GM23338 (cell line): ENCODE measurements around the gene OR4N2. TPM values are rescaled to one million over a fixed set of nuclear protein-coding genes. Genes with fewer than 3 reads are reported as not detected.
"Not testable (repeated sequence)": the region's sequence is repeated elsewhere in the genome, so short reads cannot be mapped to it uniquely, and the experiment has no call there.

ENCODE experiments used
- ATAC-seq: fragments of 200-7000 bp; cut with Tn5 transposase; 3 replicates; pipeline ENCODE4 v1.9.1; 2020
- DNase-seq: peaks from one replicate; pipeline ENCODE4 v3.0.0-alpha.2; 2015; ENCODE audit warnings: low spot score
- H2AFZ ChIP-seq: fragments of 200-600 bp; sonication (generic); 2 replicates; pipeline ENCODE4 v1.8.0; 2016; ENCODE audit warnings: antibody characterized with exemption, mild to moderate bottlenecking, moderate library complexity
- H3F3A ChIP-seq: fragments of 200-600 bp; sonication (generic); replicated peaks from 2 replicates; pipeline ENCODE4 v1.8.0; 2017; ENCODE audit warnings: antibody characterized with exemption, mixed run types, low read depth
- H3K27ac ChIP-seq: fragments of 200-600 bp; sonication (generic); 2 replicates; pipeline ENCODE4 v1.6.1; 2016; ENCODE audit warnings: low read depth
- H3K27me3 ChIP-seq: fragments of 200-600 bp; sonication (generic); 2 replicates; pipeline ENCODE4 v1.8.0; 2016; ENCODE audit warnings: mild to moderate bottlenecking, mixed run types, moderate library complexity; ENCODE audit not compliant: insufficient read depth
- H3K36me3 ChIP-seq: fragments of 200-600 bp; sonication (generic); 2 replicates; pipeline ENCODE4 v1.8.0; 2016; ENCODE audit warnings: mild to moderate bottlenecking; ENCODE audit not compliant: insufficient read depth
- H3K4me1 ChIP-seq: fragments of 200-600 bp; sonication (generic); 2 replicates; pipeline ENCODE4 v1.8.0; 2016; ENCODE audit warnings: mild to moderate bottlenecking, moderate library complexity; ENCODE audit not compliant: insufficient read depth
- H3K4me2 ChIP-seq: fragments of 200-600 bp; sonication (generic); 2 replicates; pipeline ENCODE4 v1.7.1; 2017; ENCODE audit warnings: mixed run types
- H3K4me3 ChIP-seq: fragments of 200-600 bp; sonication (generic); 2 replicates; pipeline ENCODE4 v1.6.1; 2016; ENCODE audit warnings: mixed run types
- H3K79me2 ChIP-seq: fragments of 200-600 bp; sonication (generic); replicated peaks from 2 replicates; pipeline ENCODE4 v1.8.0; 2017; ENCODE audit warnings: mild to moderate bottlenecking; ENCODE audit not compliant: insufficient read depth
- H3K9me2 ChIP-seq: fragments of 200-600 bp; sonication (generic); 2 replicates; pipeline ENCODE4 v1.8.0; 2017; ENCODE audit not compliant: insufficient read depth
- H4K20me1 ChIP-seq: fragments of 200-600 bp; sonication (generic); replicated peaks from 2 replicates; pipeline ENCODE4 v1.8.0; 2017; ENCODE audit warnings: mild to moderate bottlenecking; ENCODE audit not compliant: insufficient read depth
- H3K27ac Mint-ChIP-seq: 2 replicates; pipeline ENCODE4 v1.8.0; 2020; ENCODE audit warnings: inconsistent platforms, mild to moderate bottlenecking, moderate library complexity, mixed read lengths
- H3K27me3 Mint-ChIP-seq: 3 replicates; pipeline ENCODE4 v1.8.0; 2022; ENCODE audit warnings: low read depth, mild to moderate bottlenecking, moderate library complexity, mixed read lengths, inconsistent platforms; ENCODE audit not compliant: insufficient read depth, poor library complexity
- H3K36me3 Mint-ChIP-seq: 3 replicates; pipeline ENCODE4 v1.8.0; 2021; ENCODE audit warnings: low read depth, mild to moderate bottlenecking, inconsistent platforms, moderate library complexity, mixed read lengths
- H3K4me1 Mint-ChIP-seq: 3 replicates; pipeline ENCODE4 v1.8.0; 2020; ENCODE audit warnings: mild to moderate bottlenecking, inconsistent platforms, mixed read lengths
- H3K4me3 Mint-ChIP-seq: 3 replicates; pipeline ENCODE4 v1.8.0; 2021; ENCODE audit warnings: moderate library complexity, mild to moderate bottlenecking, inconsistent platforms, mixed read lengths
- H3K9me3 Mint-ChIP-seq: 3 replicates; pipeline ENCODE4 v1.8.0; 2020; ENCODE audit warnings: moderate library complexity, mild to moderate bottlenecking, inconsistent platforms, mixed read lengths
- polyA plus RNA-seq: library from polyadenylated mRNA; unstranded; fragments of >200 nt; fragmentation: Nextera tagmentation; extraction: Ambion mirVana; gene quantifications from 2 replicates; pipeline ENCODE4 v1.2.1, GENCODE V29; 2016
- total RNA-seq: library from RNA; depleted of rRNA; stranded (reverse); fragments of >200 nt; shearing (Covaris generic); gene quantifications from 2 replicates; pipeline ENCODE4 v1.2.3, GENCODE V29; 2014

The OR4N2 gene
- total and polyA plus RNA-seq, 2 experiments from 2014 or later = not detected

- H4K20me1 ChIP-seq, H3K4me1 Mint-ChIP-seq, ATAC-seq, H3K27me3 ChIP-seq, H3K27ac Mint-ChIP-seq, H3K79me2 ChIP-seq, H3K4me3 Mint-ChIP-seq, H3K9me2 ChIP-seq, H2AFZ ChIP-seq, H3K4me1 ChIP-seq, H3K4me2 ChIP-seq, H3F3A ChIP-seq, H3K27ac ChIP-seq, H3K27me3 Mint-ChIP-seq: not testable (repeated sequence)
- H3K4me3 ChIP-seq = peak overlapping the region; percentile 22; the same call in 1 of the 2 replicates
- Mint-ChIP-seq H3K36me3 (peaks cover 17% of the 10 kb centered on the region), H3K9me3 (peaks cover 14% of the 10 kb centered on the region; the same call in 2 of the 3 replicates)
- peaks cover 13% of the 10 kb centered on the region for H3K36me3 ChIP-seq
- peak; percentile 5 for DNase-seq
Observed at GRCh38 chr14:19785848-19786247, 17.7 kb upstream of the OR4N2 start.

- H3K27me3 Mint-ChIP-seq, H3K36me3 ChIP-seq, H3K9me2 ChIP-seq, DNase-seq, H3F3A ChIP-seq, H3K4me3 Mint-ChIP-seq, H3K4me1 ChIP-seq, H4K20me1 ChIP-seq, H3K4me3 ChIP-seq, H3K4me2 ChIP-seq, H3K27ac ChIP-seq, H3K9me3 Mint-ChIP-seq, H3K27ac Mint-ChIP-seq, H2AFZ ChIP-seq, H3K79me2 ChIP-seq, ATAC-seq, H3K27me3 ChIP-seq, H3K4me1 Mint-ChIP-seq: not testable (repeated sequence)
- H3K36me3 Mint-ChIP-seq = peaks cover 16% of the 10 kb centered on the region
Observed at GRCh38 chr14:19787318-19787717, 16.3 kb upstream of the OR4N2 start.

DNA sequence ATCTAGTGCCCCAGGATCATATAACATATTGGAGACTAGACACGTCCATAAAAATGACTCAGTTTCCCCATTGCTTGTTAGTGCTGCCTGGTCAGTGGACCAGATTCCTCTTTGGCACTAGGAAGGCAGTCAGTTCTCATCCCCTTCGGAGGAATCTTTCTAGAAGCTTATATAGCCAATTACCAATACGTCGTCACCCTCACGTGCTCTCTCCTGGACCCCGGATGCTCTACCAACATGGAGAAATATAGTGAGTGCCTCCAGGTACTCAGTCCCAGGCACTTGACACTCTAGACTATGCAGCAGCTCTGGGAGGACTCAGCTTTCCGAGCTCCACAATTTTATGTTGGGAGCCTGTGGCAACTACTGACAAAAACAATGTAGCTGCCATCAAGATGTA, 15.4 kb upstream of the OR4N2 start:
- H3K4me3 ChIP-seq, H3K36me3 ChIP-seq, H3K27me3 Mint-ChIP-seq, H4K20me1 ChIP-seq, H3K4me1 ChIP-seq, DNase-seq, H3K4me1 Mint-ChIP-seq, H3K4me2 ChIP-seq, H3K27ac ChIP-seq, H3K4me3 Mint-ChIP-seq, H2AFZ ChIP-seq, H3K27me3 ChIP-seq, H3K9me3 Mint-ChIP-seq, H3K9me2 ChIP-seq, H3K79me2 ChIP-seq, H3K27ac Mint-ChIP-seq, H3F3A ChIP-seq, ATAC-seq: not testable (repeated sequence)
- peaks cover 12% of the 10 kb centered on the region for H3K36me3 Mint-ChIP-seq

GRCh38 chr14:19796520-19797108, 7.0 kb upstream of the OR4N2 start:
- H3K4me2 ChIP-seq, ATAC-seq, H3K4me1 ChIP-seq, H3K27me3 Mint-ChIP-seq, H3F3A ChIP-seq, H3K4me1 Mint-ChIP-seq, DNase-seq, H3K9me2 ChIP-seq, H3K27me3 ChIP-seq, H2AFZ ChIP-seq, H3K27ac Mint-ChIP-seq, H3K9me3 Mint-ChIP-seq, H3K79me2 ChIP-seq, H3K27ac ChIP-seq, H4K20me1 ChIP-seq, H3K4me3 Mint-ChIP-seq, H3K4me3 ChIP-seq: not testable (repeated sequence)
- H3K36me3 ChIP-seq = peaks cover 22% of the 10 kb centered on the region
- H3K36me3 Mint-ChIP-seq = peaks cover 24% of the 10 kb centered on the region
